K562 treated with DMSO at 1 percent for 12 hours (cell line): ENCODE measurements around the gene RBM46. TPM values are rescaled to one million over a fixed set of nuclear protein-coding genes. Genes with fewer than 3 reads are reported as not detected.

Experiments used
- total RNA-seq: library from RNA; unstranded; fragments of 300-600 nt; gene quantifications from 2 replicates; pipeline ENCODE4 v1.2.3, GENCODE V29; 2022; ENCODE audit not compliant: insufficient read depth

RBM46 gene
- not detected in 2 replicates for total RNA-seq

GRCh38 chr4:154781126-154781982 lies at the start of gene RBM46:
Gene RBM46 (plus strand): TSS chr4:154781272. CDS start chr4:154796753, 15,481 bp downstream.

GRCh38 chr4:154743683-154744340 lies 37.3 kb upstream of the RBM46 start, which contains the start of gene LRAT:
Gene LRAT (plus strand): TSS chr4:154744000. CDS start chr4:154744327, 327 bp downstream.

Other genes starting within 250 kb of the RBM46 start
- gene PLRG1, start 230.9 kb upstream of the RBM46 start, total RNA-seq = 27.8 and 72.3 TPM in 2 replicates
- gene FGB, start 218.3 kb upstream of the RBM46 start, total RNA-seq = not detected in 2 replicates
- 0.44 TPM in 1 of 2 replicates, not detected in the other for gene FGA, start 190.5 kb upstream of the RBM46 start, total RNA-seq
- not detected in 2 replicates for gene FGG, start 168.6 kb upstream of the RBM46 start, total RNA-seq
- gene LRAT, start 37.3 kb upstream of the RBM46 start, total RNA-seq = not detected in 2 replicates